HepG2 (cell line): Measurements from ENCODE around the gene TSLP. TPM values are rescaled to one million over a fixed set of nuclear protein-coding genes. Genes with fewer than 3 reads are reported as not detected.
A peak's percentile ranks its signal among the peaks of the same experiment; 100 is the strongest.

Experiments used
- BRCA1 ChIP-seq: sonication (generic); formaldehyde crosslinking; IDR thresholded peaks from 2 replicates; pipeline ENCODE4 v1.4.0; 2020; ENCODE audit warnings: missing genetic modification reagents
- CENPT ChIP-seq: sonication (generic); formaldehyde crosslinking; IDR thresholded peaks from 2 replicates; pipeline ENCODE4 v1.8.0; 2022; ENCODE audit warnings: low read depth, mild to moderate bottlenecking, moderate library complexity, missing genetic modification reagents
- GABPA ChIP-seq, 2 experiments: IDR thresholded peaks; 2 replicates each; pipeline ENCODE4 v1.6.1; 2011 to 2016; ENCODE audit warnings: low read depth in 2 of 2, low read length in 1 of 2, missing biosample characterization in 1 of 2, missing genetic modification characterization in 1 of 2
- LBX2 ChIP-seq: sonication (generic); formaldehyde crosslinking; IDR thresholded peaks from 2 replicates; pipeline ENCODE4 v1.5.0; 2020; ENCODE audit warnings: missing genetic modification reagents, mild to moderate bottlenecking, borderline replicate concordance
- LCORL ChIP-seq, 2 experiments: fragments of 450-650 bp in 1 of 2; sonication (generic) in 1 of 2; formaldehyde crosslinking in 1 of 2; IDR thresholded peaks; 2 replicates each; pipeline versions ENCODE4 v1.5.0 to v1.6.1; 2017 to 2020; ENCODE audit warnings: antibody characterized with exemption in 1 of 2, missing genetic modification reagents in 1 of 2
- NFE2 ChIP-seq: sonication (generic); formaldehyde crosslinking; IDR thresholded peaks from 2 replicates; pipeline ENCODE4 v1.4.0; 2020; ENCODE audit warnings: missing genetic modification reagents
- PHF21A ChIP-seq: sonication (generic); formaldehyde crosslinking; IDR thresholded peaks from 2 replicates; pipeline ENCODE4 v1.5.0; 2020; ENCODE audit warnings: mild to moderate bottlenecking, missing genetic modification reagents
- PITX1 ChIP-seq: sonication (generic); formaldehyde crosslinking; IDR thresholded peaks from 2 replicates; pipeline ENCODE4 v1.5.1; 2020; ENCODE audit warnings: mild to moderate bottlenecking, missing genetic modification reagents
- TBP ChIP-seq: sonication (generic); formaldehyde crosslinking; IDR thresholded peaks from 2 replicates; pipeline ENCODE4 v1.5.0; 2020; ENCODE audit warnings: missing genetic modification reagents
- ZKSCAN1 ChIP-seq: fragments of 150-350 bp; IDR thresholded peaks from 2 replicates; pipeline ENCODE4 v1.6.1; 2014; ENCODE audit warnings: low read length
- ZNF230 ChIP-seq: sonication (generic); formaldehyde crosslinking; IDR thresholded peaks from 2 replicates; pipeline ENCODE4 v1.4.0; 2020; ENCODE audit warnings: mild to moderate bottlenecking, missing genetic modification reagents
- ZNF343 ChIP-seq: sonication (generic); formaldehyde crosslinking; IDR thresholded peaks from 2 replicates; pipeline ENCODE4 v1.4.0; 2020; ENCODE audit warnings: mild to moderate bottlenecking, missing genetic modification reagents
- ZNF451 ChIP-seq: sonication (generic); formaldehyde crosslinking; IDR thresholded peaks from 2 replicates; pipeline ENCODE4 v1.5.0; 2020; ENCODE audit warnings: mild to moderate bottlenecking, missing genetic modification reagents
- ZNF577 ChIP-seq: sonication (generic); formaldehyde crosslinking; IDR thresholded peaks from 2 replicates; pipeline ENCODE4 v1.4.0; 2020; ENCODE audit warnings: mild to moderate bottlenecking, low read depth, missing genetic modification reagents, borderline replicate concordance
- ZNF891 ChIP-seq: sonication (generic); formaldehyde crosslinking; IDR thresholded peaks from 2 replicates; pipeline ENCODE4 v1.5.0; 2020; ENCODE audit warnings: mild to moderate bottlenecking, missing genetic modification reagents
- polyA plus RNA-seq, 8 experiments: library from polyadenylated mRNA; depleted of rRNA in 3 of 8; stranded (reverse) in 7 of 8; unstranded in 1 of 8; fragments of >200 nt; fragmentation: Illumina TruSeq in 4 of 8; extraction: Trizol in 4 of 8; gene quantifications; 2 replicates each; pipeline versions ENCODE4 v1.2.1 to v1.2.3, GENCODE V29; 2011 to 2016; ENCODE audit warnings: low read depth in 4 of 8, missing spikeins in 1 of 8, mixed read lengths in 1 of 8; ENCODE audit not compliant: insufficient read depth in 1 of 8
- total RNA-seq, 5 experiments: library from RNA; depleted of rRNA; stranded (reverse); fragments of >200 nt; fragmentation: Illumina TruSeq; extraction: Trizol; gene quantifications; 2 replicates each; pipeline ENCODE4 v1.2.3, GENCODE V29; 2016; ENCODE audit warnings: low read depth in 1 of 5
- TF ChIP-seq, protein P1 (sequence below): sonication (generic); formaldehyde crosslinking; IDR thresholded peaks from 2 replicates; pipeline ENCODE4 v1.4.0; 2020; ENCODE audit warnings: mild to moderate bottlenecking, missing genetic modification reagents
- TF ChIP-seq, protein P2 (sequence below): sonication (generic); formaldehyde crosslinking; IDR thresholded peaks from 2 replicates; pipeline ENCODE4 v1.8.0; 2022; ENCODE audit warnings: mild to moderate bottlenecking, missing genetic modification reagents

TSLP gene
- total and polyA plus RNA-seq, 2 of the 13 experiments (the other 11 are each of a cell fraction or from before 2014, with no cell fraction given): not detected

- TF ChIP-seq, protein P1, sequence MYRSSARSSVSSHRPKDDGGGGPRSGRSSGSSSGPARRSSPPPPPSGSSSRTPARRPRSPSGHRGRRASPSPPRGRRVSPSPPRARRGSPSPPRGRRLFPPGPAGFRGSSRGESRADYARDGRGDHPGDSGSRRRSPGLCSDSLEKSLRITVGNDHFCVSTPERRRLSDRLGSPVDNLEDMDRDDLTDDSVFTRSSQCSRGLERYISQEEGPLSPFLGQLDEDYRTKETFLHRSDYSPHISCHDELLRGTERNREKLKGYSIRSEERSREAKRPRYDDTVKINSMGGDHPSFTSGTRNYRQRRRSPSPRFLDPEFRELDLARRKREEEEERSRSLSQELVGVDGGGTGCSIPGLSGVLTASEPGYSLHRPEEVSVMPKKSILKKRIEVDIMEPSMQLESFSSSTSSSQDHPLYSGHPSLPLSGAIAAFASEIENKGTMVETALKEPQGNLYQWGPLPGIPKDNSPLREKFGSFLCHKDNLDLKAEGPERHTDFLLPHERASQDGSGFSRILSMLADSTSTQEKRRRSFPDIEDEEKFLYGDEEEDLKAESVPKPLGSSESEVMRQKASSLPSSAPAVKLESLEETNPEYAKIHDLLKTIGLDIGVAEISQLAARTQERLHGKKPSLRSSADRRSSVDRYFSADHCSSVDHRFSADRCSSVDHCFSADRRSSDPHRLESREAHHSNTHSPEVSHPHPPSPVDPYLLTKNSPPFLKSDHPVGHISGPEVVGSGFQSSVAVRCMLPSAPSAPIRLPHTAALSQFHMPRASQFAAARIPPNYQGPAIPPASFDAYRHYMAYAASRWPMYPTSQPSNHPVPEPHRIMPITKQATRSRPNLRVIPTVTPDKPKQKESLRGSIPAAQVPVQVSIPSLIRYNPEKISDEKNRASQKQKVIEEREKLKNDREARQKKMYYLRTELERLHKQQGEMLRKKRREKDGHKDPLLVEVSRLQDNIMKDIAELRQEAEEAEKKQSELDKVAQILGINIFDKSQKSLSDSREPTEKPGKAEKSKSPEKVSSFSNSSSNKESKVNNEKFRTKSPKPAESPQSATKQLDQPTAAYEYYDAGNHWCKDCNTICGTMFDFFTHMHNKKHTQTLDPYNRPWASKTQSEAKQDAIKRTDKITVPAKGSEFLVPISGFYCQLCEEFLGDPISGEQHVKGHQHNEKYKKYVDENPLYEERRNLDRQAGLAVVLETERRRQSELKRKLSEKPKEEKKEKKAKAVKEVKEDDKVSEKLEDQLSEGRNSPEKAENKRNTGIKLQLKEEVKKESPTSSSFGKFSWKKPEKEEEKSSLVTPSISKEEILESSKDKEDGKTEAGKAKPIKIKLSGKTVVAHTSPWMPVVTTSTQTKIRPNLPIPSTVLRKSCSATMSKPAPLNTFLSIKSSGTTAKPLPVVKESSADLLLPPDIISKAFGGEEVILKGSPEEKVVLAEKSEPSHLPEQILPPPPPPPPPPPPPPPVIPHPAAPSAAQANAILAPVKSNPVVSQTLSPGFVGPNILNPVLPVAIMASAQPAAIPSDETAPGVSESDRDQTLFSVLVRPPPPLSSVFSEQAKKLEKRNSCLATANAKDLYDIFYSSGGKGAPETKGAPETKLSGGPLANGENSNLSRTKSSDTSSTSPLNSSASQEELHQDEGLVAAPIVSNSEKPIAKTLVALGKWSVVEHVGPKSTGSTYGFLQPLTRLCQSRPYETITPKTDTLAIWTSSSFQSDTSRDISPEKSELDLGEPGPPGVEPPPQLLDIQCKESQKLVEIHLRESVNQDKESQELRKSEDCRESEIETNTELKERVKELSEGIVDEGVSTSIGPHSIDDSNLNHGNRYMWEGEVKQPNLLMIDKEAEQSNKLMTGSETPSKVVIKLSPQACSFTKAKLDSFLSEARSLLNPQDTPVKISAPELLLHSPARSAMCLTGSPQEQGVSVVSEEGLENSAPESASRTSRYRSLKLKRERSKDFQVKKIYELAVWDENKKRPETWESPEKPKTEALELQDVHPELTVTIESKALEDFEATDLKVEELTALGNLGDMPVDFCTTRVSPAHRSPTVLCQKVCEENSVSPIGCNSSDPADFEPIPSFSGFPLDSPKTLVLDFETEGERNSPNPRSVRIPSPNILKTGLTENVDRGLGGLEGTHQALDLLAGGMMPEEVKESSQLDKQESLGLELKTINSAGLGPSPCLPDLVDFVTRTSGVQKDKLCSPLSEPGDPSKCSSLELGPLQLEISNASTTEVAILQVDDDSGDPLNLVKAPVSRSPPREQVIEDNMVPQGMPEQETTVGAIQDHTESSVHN (CRISPR knock-in tag): peak; percentile 95
- TF ChIP-seq PHF21A (CRISPR knock-in tag): peak; percentile 84
- TF ChIP-seq TBP (CRISPR knock-in tag): no peak
- TF ChIP-seq ZNF577 (CRISPR knock-in tag): no peak
- TF ChIP-seq ZKSCAN1: peak; percentile 51; the same call in 1 of the 2 replicates
- TF ChIP-seq LCORL (IDR thresholded peaks at IDR 0.05): peak; percentile 87
- 0 out of 2 replicates have a peak, but pooled peaks have one; percentile 41 for TF ChIP-seq LCORL (CRISPR knock-in tag; IDR thresholded peaks at IDR 0.05)
- peak; percentile 87 for TF ChIP-seq PITX1
- peak; percentile 81; the same call in 1 of the 2 replicates for TF ChIP-seq BRCA1 (CRISPR knock-in tag)
- peak; percentile 93 for TF ChIP-seq ZNF230
- TF ChIP-seq LBX2: peak; percentile 95
- peak; percentile 87 for TF ChIP-seq CENPT
- TF ChIP-seq ZNF343 (CRISPR knock-in tag): peak; percentile 95
- no peak for TF ChIP-seq NFE2 (CRISPR knock-in tag)
- peak; percentile 95 for TF ChIP-seq GABPA (IDR thresholded peaks at IDR 0.05; ENCODE audit: low read depth, low read length)
- TF ChIP-seq GABPA (CRISPR knock-in tag; IDR thresholded peaks at IDR 0.05; ENCODE audit: low read depth): peak; percentile 99
- TF ChIP-seq, protein P2, sequence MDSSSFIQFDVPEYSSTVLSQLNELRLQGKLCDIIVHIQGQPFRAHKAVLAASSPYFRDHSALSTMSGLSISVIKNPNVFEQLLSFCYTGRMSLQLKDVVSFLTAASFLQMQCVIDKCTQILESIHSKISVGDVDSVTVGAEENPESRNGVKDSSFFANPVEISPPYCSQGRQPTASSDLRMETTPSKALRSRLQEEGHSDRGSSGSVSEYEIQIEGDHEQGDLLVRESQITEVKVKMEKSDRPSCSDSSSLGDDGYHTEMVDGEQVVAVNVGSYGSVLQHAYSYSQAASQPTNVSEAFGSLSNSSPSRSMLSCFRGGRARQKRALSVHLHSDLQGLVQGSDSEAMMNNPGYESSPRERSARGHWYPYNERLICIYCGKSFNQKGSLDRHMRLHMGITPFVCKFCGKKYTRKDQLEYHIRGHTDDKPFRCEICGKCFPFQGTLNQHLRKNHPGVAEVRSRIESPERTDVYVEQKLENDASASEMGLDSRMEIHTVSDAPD: peak; percentile 86
- peak; percentile 94 for TF ChIP-seq ZNF451
- TF ChIP-seq ZNF891 (CRISPR knock-in tag): peak; percentile 97; the same call in 1 of the 2 replicates
Measured at GRCh38 chr5:111092062-111092853, 20.7 kb downstream of the TSLP start, which contains the start of gene WDR36 (continued).
